ENCODE data around the gene RHBDD1. TPM values are rescaled to one million over a fixed set of nuclear protein-coding genes. Genes with fewer than 3 reads are reported as not detected.
A peak's percentile ranks its signal among the peaks of the same experiment; 100 is the strongest.

RHBDD1 gene
- total RNA-seq, 1 donor from 2014 or later, result 3.7 TPM

DNA sequence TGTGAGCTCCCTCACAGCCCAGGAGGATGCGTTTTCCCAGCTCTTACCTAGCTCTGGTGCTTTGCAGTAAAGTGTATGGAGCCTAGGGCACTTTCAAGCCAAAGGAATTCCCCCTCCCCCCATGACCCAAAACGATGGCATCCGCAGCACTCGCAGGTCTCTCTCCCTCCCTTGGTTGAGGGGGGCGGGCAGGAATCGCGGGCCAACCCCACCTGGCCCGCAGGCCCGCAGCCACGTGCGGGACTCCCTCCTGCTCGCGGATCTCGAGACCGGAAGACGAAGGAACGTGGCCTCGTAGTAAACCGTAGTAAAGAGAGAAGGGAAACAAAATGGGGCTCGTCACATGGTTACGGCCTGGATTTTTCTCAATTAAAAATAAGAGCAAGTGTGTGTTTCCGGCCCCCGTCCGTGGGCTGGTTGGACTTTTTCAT is 44.8 kb upstream of the RHBDD1 start:
- Histone ChIP-seq H3K27ac (peak overlapping the region; percentile 93 to 94), H3K27me3 (no peaks in the 10 kb centered on the region), H3K9me3 (no peaks in the 10 kb centered on the region), H3K4me1 (peaks cover 7 to 29% of the 10 kb centered on the region in 2 donors), H3K4me3 (peak overlapping the region; percentile 70 to 75), H3K36me3 (no peaks in the 10 kb centered on the region)
- DNase-seq (ENCODE audit: low spot score in 2 of 2), result peak in 1 of 2 donors; percentile 85
- intact Hi-C loops (cut with DNase I), result loop anchor here (2.0 to 5.0 kb wide), 4 partner anchors 28 to 130 kb away; no protein-coding TSS in a partner anchor
- TF ChIP-seq, protein P1, sequence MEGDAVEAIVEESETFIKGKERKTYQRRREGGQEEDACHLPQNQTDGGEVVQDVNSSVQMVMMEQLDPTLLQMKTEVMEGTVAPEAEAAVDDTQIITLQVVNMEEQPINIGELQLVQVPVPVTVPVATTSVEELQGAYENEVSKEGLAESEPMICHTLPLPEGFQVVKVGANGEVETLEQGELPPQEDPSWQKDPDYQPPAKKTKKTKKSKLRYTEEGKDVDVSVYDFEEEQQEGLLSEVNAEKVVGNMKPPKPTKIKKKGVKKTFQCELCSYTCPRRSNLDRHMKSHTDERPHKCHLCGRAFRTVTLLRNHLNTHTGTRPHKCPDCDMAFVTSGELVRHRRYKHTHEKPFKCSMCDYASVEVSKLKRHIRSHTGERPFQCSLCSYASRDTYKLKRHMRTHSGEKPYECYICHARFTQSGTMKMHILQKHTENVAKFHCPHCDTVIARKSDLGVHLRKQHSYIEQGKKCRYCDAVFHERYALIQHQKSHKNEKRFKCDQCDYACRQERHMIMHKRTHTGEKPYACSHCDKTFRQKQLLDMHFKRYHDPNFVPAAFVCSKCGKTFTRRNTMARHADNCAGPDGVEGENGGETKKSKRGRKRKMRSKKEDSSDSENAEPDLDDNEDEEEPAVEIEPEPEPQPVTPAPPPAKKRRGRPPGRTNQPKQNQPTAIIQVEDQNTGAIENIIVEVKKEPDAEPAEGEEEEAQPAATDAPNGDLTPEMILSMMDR (IDR thresholded peaks at IDR 0.05), result no peak

DNA sequence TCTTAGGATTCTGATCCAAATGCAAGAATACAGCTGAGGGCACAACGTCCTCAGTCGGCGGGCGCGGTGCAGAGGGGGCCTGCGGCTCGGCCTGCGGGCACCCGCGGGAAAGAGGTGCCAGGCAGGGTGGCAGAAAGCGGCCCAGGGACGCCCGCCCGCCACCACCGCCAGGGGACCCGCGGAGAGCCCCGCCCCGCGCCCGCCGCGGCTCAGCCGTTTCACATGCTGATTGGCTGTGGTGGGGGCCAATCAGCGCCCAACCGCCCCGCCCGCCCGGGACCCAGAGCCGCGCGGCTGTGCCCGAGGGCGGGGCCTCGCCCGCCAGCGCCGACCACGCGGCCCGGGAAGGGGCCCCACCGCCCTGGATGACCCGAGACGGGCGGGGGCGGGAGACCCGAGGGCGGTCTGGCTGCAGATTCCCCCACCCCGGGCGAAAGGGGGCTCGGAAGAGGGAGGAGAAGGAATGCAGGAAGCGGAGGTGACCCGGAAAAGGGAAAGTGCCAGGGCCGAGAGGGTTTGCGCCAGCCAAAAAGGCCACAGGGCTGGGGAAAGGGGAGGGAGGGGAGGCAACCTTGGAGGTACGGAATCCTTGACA is 44.3 kb upstream of the RHBDD1 start:
- intact Hi-C loops (cut with DNase I), result loop anchor here (2.0 to 5.0 kb wide), 4 partner anchors 29 to 131 kb away; no protein-coding TSS in a partner anchor
- Histone ChIP-seq H3K27ac (peak overlapping the region; percentile 93 to 94), H3K9me3 (no peaks in the 10 kb centered on the region), H3K27me3 (no peaks in the 10 kb centered on the region), H3K36me3 (peaks cover 0 to under 1% of the 10 kb centered on the region in 2 donors), H3K4me1 (peaks cover 9 to 34% of the 10 kb centered on the region in 2 donors), H3K4me3 (peak overlapping the region; percentile 70 to 75)
- TF ChIP-seq, protein P1 (IDR thresholded peaks at IDR 0.05), result peak in 2 of 3 experiments; percentile 39 to 74
- DNase-seq (ENCODE audit: low spot score in 2 of 2), result peak; percentile 46 to 95

DNA sequence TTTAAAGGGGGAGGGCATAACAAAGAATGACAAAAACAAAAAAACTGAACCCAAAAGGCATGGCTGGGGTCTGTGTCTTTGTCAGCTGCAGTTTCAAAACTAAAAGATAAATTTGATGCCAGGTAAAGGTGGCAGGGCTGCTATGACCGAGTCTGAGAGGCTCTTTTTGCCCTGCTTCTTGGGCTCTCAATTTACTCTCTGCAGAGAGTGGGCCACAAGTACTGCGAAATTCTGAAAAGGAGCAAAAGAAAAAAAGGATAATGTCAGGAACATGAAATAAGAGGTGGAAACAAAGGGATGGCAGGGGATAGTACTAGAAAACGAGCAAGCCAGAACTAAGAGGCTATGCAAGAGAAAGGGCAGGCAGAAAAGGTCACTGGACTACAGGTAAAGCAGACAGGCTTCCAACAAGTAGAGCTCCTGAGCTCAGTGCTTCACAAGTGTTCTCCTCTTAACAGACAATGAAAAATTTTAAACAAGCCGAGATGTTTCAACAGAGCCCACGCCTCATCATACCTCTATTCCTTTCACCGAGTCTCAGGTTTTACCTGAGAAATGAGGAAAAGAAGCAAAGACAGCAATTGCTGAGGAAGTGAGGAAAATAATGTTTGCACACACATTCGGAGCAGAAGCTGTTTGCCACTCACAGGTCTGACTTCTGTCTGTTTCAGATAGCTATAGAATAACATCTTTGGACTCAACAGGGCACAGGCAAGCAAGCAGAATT is 43.5 kb upstream of the RHBDD1 start:
- intact Hi-C loops (cut with DNase I), result loop anchor here (5.0 kb wide), 1 partner anchor 50 kb away; no protein-coding TSS in a partner anchor
- no peak for DNase-seq (ENCODE audit: low spot score in 2 of 2)
- Histone ChIP-seq H3K27me3 (no peaks in the 10 kb centered on the region), H3K27ac (peak overlapping the region; percentile 93 to 94), H3K4me3 (peak overlapping the region; percentile 70 to 75), H3K36me3 (peaks cover 0 to 8% of the 10 kb centered on the region in 2 donors), H3K4me1 (peaks cover 14 to 37% of the 10 kb centered on the region in 2 donors), H3K9me3 (no peaks in the 10 kb centered on the region)
- TF ChIP-seq, protein P1 (IDR thresholded peaks at IDR 0.05), result no peak

DNA sequence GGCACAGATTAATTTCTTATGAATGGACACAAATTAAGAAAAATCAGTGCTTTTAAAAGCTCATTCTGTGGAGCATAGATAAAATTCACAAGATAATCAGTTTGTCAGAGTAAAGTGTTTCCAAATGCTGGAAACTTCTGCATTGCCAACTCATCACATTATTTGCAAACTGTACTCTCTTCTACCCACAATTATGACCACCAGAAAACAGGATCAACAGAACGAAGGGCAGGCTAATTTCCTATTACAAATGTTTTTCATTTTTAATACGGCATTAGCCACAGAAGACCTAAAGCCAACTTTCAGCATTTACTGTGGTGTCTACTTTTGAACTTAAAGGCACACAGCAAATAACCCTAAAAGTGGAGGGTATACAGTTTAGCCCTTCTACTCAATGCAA is 42.2 kb upstream of the RHBDD1 start:
- DNase-seq (ENCODE audit: low spot score in 2 of 2), result no peak
- TF ChIP-seq, protein P1 (IDR thresholded peaks at IDR 0.05), result no peak
- Histone ChIP-seq H3K4me1 (peaks cover 14 to 41% of the 10 kb centered on the region in 2 donors), H3K36me3 (peaks cover 0 to 12% of the 10 kb centered on the region in 2 donors), H3K9me3 (no peaks in the 10 kb centered on the region), H3K27ac (peak overlapping the region; percentile 79 to 95), H3K27me3 (no peaks in the 10 kb centered on the region), H3K4me3 (peak overlapping the region; percentile 70 to 75)
- intact Hi-C loops (cut with DNase I), result loop anchor here (5.0 kb wide), 1 partner anchor 51 kb away; no protein-coding TSS in a partner anchor

DNA sequence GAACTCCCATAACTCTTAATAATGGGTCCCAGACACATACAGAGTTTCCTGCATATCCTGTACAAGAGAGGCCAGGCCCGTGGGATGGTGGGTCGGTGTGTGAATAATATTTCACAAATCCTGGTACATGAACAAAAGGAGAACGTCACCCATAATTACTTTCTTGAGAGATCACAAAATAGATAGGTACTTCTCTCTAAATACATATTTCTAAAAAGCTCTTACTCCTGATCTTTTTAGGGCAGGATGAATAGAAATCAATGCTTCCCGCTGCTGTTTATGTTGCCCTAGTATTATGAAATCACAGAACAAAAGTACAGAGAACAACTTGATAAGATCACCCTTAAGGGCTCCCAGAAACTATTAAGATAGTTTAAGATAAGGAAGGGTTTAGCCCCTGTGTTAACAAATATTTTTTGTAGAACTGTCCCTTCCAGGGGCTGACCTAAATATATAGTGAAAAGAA is 41.6 kb upstream of the RHBDD1 start:
- TF ChIP-seq, protein P1 (IDR thresholded peaks at IDR 0.05), result no peak
- Histone ChIP-seq H3K4me3 (peak overlapping the region; percentile 70 to 75), H3K27ac (peak overlapping the region; percentile 79 to 95), H3K4me1 (peaks cover 14 to 39% of the 10 kb centered on the region in 2 donors), H3K27me3 (no peaks in the 10 kb centered on the region), H3K36me3 (peaks cover 0 to 12% of the 10 kb centered on the region in 2 donors), H3K9me3 (no peaks in the 10 kb centered on the region)
- intact Hi-C loops (cut with DNase I), result loop anchor here (5.0 kb wide), 1 partner anchor 52 kb away; no protein-coding TSS in a partner anchor
- DNase-seq (ENCODE audit: low spot score in 2 of 2), result no peak

All from ascending aorta (tissue), 2 donors.